Measurements from ENCODE around the gene TP53RK.

DNA sequence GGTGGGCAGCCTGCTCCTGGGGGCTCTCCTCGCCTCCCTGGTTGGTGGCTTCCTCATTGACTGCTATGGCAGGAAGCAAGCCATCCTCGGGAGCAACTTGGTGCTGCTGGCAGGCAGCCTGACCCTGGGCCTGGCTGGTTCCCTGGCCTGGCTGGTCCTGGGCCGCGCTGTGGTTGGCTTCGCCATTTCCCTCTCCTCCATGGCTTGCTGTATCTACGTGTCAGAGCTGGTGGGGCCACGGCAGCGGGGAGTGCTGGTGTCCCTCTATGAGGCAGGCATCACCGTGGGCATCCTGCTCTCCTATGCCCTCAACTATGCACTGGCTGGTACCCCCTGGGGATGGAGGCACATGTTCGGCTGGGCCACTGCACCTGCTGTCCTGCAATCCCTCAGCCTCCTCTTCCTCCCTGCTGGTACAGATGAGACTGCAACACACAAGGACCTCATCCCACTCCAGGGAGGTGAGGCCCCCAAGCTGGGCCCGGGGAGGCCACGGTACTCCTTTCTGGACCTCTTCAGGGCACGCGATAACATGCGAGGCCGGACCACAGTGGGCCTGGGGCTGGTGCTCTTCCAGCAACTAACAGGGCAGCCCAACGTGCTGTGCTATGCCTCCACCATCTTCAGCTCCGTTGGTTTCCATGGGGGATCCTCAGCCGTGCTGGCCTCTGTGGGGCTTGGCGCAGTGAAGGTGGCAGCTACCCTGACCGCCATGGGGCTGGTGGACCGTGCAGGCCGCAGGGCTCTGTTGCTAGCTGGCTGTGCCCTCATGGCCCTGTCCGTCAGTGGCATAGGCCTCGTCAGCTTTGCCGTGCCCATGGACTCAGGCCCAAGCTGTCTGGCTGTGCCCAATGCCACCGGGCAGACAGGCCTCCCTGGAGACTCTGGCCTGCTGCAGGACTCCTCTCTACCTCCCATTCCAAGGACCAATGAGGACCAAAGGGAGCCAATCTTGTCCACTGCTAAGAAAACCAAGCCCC is 36.2 kb upstream of the TP53RK start:
- TF ChIP-seq, protein P1, sequence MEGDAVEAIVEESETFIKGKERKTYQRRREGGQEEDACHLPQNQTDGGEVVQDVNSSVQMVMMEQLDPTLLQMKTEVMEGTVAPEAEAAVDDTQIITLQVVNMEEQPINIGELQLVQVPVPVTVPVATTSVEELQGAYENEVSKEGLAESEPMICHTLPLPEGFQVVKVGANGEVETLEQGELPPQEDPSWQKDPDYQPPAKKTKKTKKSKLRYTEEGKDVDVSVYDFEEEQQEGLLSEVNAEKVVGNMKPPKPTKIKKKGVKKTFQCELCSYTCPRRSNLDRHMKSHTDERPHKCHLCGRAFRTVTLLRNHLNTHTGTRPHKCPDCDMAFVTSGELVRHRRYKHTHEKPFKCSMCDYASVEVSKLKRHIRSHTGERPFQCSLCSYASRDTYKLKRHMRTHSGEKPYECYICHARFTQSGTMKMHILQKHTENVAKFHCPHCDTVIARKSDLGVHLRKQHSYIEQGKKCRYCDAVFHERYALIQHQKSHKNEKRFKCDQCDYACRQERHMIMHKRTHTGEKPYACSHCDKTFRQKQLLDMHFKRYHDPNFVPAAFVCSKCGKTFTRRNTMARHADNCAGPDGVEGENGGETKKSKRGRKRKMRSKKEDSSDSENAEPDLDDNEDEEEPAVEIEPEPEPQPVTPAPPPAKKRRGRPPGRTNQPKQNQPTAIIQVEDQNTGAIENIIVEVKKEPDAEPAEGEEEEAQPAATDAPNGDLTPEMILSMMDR (conservative IDR thresholded peaks at IDR 0.05; ENCODE audit: low read depth, low read length) = no peak
- no peak for TF ChIP-seq MAFK (IDR thresholded peaks at IDR 0.05; ENCODE audit: low read depth, low read length)
- TF ChIP-seq POLR2A (IDR thresholded peaks at IDR 0.05; ENCODE audit: low read depth, low read length) = no peak
- TF ChIP-seq, protein P2, sequence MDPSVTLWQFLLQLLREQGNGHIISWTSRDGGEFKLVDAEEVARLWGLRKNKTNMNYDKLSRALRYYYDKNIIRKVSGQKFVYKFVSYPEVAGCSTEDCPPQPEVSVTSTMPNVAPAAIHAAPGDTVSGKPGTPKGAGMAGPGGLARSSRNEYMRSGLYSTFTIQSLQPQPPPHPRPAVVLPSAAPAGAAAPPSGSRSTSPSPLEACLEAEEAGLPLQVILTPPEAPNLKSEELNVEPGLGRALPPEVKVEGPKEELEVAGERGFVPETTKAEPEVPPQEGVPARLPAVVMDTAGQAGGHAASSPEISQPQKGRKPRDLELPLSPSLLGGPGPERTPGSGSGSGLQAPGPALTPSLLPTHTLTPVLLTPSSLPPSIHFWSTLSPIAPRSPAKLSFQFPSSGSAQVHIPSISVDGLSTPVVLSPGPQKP (IDR thresholded peaks at IDR 0.05; ENCODE audit: borderline replicate concordance, low read depth, low read length) = no peak
- no peak for TF ChIP-seq CEBPB (IDR thresholded peaks at IDR 0.05; ENCODE audit: low read depth, low read length)
- TF ChIP-seq, protein P3, sequence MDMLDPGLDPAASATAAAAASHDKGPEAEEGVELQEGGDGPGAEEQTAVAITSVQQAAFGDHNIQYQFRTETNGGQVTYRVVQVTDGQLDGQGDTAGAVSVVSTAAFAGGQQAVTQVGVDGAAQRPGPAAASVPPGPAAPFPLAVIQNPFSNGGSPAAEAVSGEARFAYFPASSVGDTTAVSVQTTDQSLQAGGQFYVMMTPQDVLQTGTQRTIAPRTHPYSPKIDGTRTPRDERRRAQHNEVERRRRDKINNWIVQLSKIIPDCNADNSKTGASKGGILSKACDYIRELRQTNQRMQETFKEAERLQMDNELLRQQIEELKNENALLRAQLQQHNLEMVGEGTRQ (IDR thresholded peaks at IDR 0.05; ENCODE audit: low read depth, low read length) = no peak
- no peak for TF ChIP-seq CHD1 (IDR thresholded peaks at IDR 0.05; ENCODE audit: low read depth, low read length)
- no peak for TF ChIP-seq RAD21 (IDR thresholded peaks at IDR 0.05; ENCODE audit: low read length)
- TF ChIP-seq RFX5 (IDR thresholded peaks at IDR 0.05; ENCODE audit: low read depth, low read length) = no peak
- TF ChIP-seq MXI1 (IDR thresholded peaks at IDR 0.05; ENCODE audit: borderline replicate concordance, low read depth, low read length) = no peak
- TF ChIP-seq BHLHE40 (IDR thresholded peaks at IDR 0.05; ENCODE audit: low read depth, low read length) = no peak

Measured in IMR-90 (cell line).